Measurements from ENCODE around the gene YY1.
"Not testable (repeated sequence)": the region's sequence is repeated elsewhere in the genome, so short reads cannot be mapped to it uniquely, and the experiment has no call there.

Gene YY1

DNA sequence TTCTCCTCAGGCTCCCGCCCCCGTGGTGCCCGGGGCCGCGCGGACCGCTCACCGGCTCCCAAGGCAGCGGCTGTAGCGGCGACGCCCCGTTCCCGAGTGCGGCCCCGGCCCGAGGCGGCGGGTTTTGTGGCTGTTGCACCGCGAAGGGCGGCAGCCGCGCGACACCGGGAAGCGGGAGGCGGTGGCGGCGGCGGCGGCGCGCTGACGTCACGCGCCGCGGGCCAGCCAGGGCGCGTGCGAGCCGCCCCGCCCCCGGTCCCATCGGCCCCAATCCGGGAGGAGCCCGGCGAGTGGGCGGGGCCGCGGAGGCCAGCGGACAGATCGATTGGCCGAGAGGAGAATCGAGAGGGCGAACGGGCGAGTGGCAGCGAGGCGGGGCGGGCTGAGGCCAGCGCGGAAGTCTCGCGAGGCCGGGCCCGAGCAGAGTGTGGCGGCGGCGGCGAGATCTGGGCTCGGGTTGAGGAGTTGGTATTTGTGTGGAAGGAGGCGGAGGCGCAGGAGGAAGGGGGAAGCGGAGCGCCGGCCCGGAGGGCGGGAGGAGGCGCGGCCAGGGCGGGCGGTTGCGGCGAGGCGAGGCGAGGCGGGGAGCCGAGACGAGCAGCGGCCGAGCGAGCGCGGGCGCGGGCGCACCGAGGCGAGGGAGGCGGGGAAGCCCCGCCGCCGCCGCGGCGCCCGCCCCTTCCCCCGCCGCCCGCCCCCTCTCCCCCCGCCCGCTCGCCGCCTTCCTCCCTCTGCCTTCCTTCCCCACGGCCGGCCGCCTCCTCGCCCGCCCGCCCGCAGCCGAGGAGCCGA lies at the start of gene YY1:
YY1 (plus strand) TSS at position 726 of the 792 bp plus-strand sequence. CDS start 101 bp downstream, outside the sequence.
- peak; percentile 99 for DNase-seq

DNA sequence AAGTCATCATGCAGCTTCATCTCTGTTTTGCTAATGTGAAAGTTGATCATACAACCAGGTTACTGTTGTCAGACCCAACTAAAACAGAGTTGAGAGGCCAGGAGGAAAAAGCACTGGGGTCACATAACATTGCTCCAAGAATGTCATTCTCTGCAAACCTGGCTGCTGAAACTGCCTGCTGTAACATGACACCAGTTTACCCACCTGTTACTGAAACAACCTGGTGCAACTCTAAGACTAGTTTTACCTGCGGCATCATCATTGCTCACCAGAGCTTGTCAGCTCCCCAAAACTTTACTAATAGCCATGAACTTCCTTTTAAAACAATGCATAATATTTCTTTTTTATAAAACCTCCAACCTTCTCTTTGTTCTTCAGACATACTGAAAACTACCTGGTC lies 48.8 kb upstream of the YY1 start:
- DNase-seq: no peak

GRCh38 chr14:100191584-100192249 lies 47.2 kb upstream of the YY1 start:
- no peak for DNase-seq

DNA sequence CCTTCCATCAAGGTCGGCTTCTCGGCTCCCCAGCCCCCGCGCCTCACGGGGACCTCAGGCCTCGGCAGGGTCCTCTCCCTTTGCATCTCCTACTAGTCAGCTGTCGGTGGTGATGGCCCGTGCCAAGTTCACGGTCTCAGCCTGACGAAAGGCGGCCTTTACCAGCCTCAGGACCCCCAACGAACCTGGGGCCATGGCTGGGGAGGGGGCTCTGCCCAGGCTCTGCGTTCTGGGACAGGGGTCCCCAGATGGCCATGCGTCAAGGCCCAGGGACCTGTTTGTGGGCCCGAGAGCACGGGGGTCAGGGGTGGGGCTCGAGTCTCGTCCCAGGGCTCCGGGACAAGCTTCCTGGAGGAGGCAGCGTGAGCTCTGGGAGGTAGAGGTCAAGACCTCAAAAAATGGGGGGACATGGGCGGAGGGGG lies 46.7 kb upstream of the YY1 start:
- DNase-seq: no peak

GRCh38 chr14:100192672-100193416 lies 46.1 kb upstream of the YY1 start:
- peak; percentile 88 for DNase-seq

DNA sequence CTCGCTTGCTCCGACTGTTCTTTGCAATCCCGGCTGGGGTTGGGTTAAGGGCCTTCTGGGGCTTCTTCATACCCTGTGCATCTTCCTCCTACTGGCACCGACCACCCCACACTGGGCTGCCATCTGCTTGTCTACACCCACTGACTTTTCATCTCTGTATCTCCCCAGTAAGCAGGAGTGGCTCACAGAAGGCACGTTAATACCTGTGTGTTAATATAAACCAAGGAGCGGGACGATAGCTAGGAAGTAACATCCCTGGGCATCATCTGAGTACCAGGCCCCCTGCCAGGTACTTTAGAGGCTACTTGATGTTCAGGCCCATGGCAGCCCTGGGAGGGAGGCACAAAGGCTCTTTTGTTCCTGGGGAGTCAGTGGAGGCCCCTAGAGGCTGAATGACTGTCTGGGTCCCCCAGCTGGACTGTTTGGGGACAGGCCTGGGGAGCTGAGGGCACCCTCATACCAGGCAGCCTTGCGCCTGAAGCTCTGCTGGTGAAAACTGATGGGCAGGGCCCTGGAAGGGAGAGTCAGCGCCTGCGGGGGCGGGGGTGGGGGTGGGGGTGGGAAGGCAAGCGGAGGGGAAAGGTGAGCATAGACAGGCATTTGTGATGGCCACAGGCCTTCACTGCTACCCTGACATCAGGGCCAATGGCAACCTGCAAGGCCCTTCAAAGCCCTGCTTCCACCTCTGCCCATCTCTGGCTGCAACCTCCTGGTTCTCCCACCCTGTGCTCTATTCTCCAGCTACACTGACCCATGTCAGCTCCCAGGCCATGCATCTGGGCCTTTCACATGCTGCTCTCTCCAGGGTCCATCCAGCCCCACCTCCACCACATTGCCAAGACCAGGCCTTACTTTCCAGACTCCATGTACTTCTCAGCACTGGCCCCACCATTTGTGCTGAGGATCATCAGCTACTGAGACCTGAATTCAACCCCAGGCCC lies 45.3 kb upstream of the YY1 start:
- no peak for DNase-seq

- DNase-seq: no peak
Measured at GRCh38 chr14:100199240-100199860, 39.6 kb upstream of the YY1 start.

DNA sequence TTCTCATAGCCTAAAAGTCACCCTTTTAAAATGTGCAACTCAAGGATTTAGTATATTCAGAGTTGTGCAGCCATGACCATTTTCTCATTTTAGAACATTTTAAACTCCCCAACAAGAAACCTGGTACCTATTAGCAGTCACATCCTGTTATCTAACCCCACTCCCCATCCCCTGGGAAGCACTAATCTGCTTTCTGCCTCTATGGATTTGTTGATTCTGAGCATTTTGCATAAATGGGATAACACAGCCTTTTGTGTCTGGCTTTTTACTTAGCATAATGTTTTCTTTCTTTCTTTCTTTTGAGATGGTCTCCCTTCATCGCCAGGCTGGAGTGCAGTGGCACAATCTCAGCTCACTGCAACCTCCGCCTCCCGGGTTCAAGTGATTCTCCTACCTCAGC lies 38.6 kb upstream of the YY1 start:
- no peak for DNase-seq

GRCh38 chr14:100201701-100202100 lies 37.2 kb upstream of the YY1 start:
- no peak for DNase-seq

- no peak for DNase-seq
Measured at GRCh38 chr14:100202712-100203111, 36.2 kb upstream of the YY1 start.

- no peak for DNase-seq
Measured at GRCh38 chr14:100203146-100203545, 35.8 kb upstream of the YY1 start.

DNA sequence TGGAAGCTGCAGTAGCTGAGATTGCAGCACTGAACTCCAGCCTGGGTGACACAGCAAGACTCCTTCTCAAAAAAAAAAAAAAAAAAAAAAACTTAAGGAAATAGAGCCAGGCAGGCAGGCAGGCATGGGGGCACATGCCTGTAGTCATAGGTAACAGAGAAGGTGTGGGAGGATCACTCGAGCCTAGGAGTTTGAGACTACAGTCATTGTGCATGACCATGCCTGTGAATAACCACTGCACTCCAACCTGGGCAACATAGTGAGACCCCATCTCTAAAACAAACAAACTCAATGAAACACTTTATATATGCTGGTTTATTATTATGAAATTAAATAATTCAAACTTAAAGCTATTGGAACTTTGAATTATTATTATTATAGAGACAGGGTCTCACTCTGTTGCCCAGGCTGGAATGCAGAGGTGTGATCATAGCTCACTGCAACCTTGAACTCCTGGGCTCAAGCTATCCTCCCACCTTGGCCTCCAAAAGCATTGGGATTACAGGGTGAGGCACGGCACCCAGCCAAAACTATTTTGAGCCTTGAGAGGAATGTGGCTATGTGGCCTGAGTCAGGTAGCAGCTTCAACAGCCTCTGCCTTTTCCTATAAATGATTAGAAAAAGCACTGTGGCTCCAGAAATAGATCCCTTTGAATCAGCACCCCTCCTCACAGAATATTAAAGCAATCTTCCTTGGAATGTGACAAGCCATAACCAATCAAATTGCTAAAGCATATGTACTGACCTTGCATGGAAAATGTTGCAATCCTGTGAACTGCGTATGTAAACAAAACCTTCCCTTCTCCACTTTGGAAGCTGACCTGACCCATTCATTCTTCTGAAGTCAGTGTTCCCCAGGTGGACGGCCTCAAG lies 34.7 kb upstream of the YY1 start:
- peak; percentile 70 for DNase-seq

GRCh38 chr14:100204835-100205167 lies 34.1 kb upstream of the YY1 start:
- DNase-seq: not testable (repeated sequence)

DNA sequence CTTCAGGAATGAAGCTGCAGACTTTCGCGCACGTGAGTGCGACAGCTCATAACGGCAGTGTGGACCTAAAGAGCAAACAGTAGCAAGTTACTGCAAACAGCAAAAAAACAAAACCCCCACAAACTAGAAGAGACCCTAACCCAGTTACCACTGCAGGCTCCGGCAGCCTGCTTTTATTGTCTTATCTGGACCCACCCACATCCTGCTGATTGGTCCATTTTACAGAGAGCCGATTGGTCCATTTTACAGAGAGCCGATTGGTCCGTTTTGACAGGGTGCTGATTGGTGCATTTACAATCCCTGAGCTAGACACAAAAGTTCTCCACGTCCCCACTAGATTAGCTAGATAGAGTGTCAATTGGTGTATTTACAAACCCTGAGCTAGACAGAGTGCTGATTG lies 31.4 kb upstream of the YY1 start:
- DNase-seq: not testable (repeated sequence)

- DNase-seq: not testable (repeated sequence)
Measured at GRCh38 chr14:100208136-100208535, 30.8 kb upstream of the YY1 start.

DNA sequence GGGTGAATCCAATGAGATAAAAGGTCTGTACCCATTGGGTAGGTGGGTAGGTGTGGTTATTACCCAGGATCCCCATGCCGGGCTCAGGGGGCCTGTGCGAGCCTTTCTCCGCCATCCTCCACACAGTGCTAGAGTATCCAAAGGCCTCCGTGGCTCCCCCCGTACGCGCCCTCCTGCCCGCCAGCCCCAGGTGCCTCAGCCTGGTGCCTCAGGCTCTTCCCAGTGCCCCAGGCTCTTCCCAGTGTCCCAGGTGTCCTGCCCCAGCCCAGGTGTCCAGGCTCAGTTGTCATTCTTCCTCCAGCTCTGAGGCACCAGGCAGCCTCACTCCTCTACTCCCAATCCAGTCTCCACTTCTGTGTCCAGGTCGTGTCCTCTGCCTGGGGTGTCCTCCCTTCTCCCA lies 27.6 kb upstream of the YY1 start:
- no peak for DNase-seq

- no peak for DNase-seq
Measured at GRCh38 chr14:100211893-100212292, 27.1 kb upstream of the YY1 start.

GRCh38 chr14:100212476-100213333 lies 26.2 kb upstream of the YY1 start:
- DNase-seq: no peak

DNA sequence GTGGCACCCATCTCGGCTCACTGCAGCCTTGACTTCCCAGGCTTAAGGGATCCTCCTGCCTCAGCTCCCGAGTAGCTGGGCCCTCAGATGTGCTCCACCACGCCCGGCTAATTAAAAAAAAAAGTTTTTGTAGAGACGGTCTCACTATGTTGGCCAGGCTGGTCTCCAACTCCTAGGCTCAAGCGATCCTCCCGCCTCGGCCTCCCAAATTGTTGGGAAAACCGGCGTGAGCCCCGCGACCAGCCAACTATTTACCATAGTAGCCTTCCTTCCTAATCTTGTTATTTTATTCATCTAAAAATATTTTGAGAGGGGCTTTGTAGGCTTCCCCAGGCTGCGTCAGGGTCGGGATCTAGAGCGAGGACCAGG lies 25.4 kb upstream of the YY1 start:
- no peak for DNase-seq
